Measurements from ENCODE around the gene NFU1. TPM values are rescaled to one million over a fixed set of nuclear protein-coding genes. Genes with fewer than 3 reads are reported as not detected.
"Not testable (repeated sequence)": the region's sequence is repeated elsewhere in the genome, so short reads cannot be mapped to it uniquely, and the experiment has no call there.

Gene NFU1
- total RNA-seq, 2 donors from 2014 or later = 15.4 to 32.3 TPM

DNA sequence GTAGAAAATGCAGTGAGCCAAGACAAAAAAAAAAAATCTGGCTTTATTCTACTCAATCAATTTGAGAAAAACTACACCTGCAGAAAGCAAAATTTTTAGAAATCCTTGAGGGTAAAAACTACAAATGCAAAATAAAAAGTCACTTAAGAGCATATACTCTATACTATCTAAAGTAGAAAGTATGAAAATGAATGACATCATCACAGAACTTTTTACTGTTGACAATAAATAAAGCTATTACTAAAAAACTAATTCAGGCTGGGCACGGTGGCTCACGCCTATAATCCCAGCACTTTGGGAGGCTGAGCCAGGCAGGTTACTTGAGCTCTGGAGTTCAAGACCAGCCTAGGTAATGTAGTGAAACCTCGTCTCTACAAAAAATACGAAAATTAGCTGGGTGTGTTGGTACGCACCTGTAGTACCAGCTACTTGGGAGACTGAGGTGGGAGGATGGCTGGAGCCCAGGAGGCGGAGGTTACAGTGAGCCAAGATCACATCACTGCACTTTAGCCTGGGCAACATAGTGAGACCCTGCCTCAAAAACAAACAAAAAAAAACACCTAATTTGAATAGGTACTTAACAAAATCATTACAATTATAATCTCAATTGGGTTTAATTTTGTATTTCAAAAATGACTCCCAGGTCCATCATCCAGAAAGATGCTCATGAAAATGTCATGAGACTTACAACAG lies 7.6 kb downstream of the NFU1 start:
- H3K4me3 Mint-ChIP-seq = no peak overlapping the region
- no peaks in the 10 kb centered on the region for H3K27me3 Mint-ChIP-seq
- H3K4me1 Mint-ChIP-seq = peaks cover 2% of the 10 kb centered on the region
- no peaks in the 10 kb centered on the region for H3K9me3 Mint-ChIP-seq
- no peak overlapping the region for H3K27ac Mint-ChIP-seq
- no peak for ATAC-seq (replicated peaks)
- H3K36me3 Mint-ChIP-seq (ENCODE audit: low read depth) = peaks cover 51% of the 10 kb centered on the region

DNA sequence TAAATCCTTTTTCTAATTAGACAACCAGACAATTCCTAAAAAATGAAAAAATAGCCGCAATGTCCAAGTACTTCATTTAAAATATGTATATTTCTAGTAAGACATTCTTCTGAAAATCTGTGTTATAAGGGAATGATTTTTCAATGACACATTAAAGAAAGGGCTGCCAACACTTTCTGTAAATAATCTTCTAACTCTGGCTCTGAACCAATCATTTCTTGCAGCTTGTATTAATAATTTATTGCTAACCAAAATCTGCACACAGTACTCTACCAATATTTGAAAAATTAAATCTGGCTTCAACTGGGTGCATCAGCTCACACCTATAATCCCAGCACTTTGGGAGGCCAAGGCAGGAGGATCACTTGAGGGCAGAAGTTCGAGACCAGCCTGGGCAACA lies 8.3 kb downstream of the NFU1 start:
- H3K36me3 Mint-ChIP-seq (ENCODE audit: low read depth) = peaks cover 51% of the 10 kb centered on the region
- no peaks in the 10 kb centered on the region for H3K4me1 Mint-ChIP-seq
- ATAC-seq (replicated peaks) = no peak
- no peaks in the 10 kb centered on the region for H3K9me3 Mint-ChIP-seq
- no peak overlapping the region for H3K4me3 Mint-ChIP-seq
- no peaks in the 10 kb centered on the region for H3K27me3 Mint-ChIP-seq
- H3K27ac Mint-ChIP-seq = peak overlapping the region; percentile 50

DNA sequence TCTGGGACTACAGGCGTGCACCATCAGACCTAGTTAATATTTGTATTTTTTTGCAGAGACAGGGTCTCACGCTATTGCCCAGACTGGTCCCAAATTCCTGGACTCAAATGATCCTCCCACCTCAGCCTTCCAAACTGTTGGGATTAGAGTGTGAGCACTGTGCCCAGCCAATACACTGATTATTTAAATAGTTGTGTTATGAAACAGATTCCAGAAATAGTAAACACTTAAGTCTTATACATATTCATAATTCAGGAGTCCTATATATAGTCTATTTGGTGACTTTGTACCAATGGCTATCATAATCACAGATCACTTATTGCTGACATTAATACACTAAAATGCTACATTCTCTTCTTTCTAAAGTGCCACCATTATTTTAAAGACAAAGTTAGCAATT lies 12.8 kb downstream of the NFU1 start:
- Mint-ChIP-seq H3K4me3 (no peak overlapping the region), H3K27me3 (no peaks in the 10 kb centered on the region), H3K9me3 (no peaks in the 10 kb centered on the region), H3K4me1 (no peaks in the 10 kb centered on the region), H3K36me3 (ENCODE audit: low read depth) (peaks cover 64% of the 10 kb centered on the region), H3K27ac (no peak overlapping the region)
- ATAC-seq (replicated peaks) = no peak

DNA sequence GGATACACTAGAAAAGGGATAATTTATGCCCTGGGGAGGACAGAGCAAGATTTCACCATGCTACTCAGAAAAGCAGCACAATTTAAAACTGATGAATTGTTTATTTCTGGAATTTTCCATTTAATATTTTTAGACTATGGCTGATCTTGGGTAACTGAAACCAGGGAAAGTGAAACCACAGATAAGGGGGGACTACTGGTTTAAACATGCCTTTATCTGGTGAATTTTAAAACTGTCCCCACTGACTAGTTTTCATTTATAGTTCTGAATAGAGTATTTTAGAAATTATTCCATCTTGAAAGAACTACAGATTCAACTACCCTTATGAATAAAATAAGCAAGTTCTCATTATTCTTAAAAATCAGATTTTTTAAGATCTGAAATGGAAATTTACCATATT lies 15.0 kb downstream of the NFU1 start:
- Mint-ChIP-seq H3K9me3 (no peaks in the 10 kb centered on the region), H3K4me3 (no peak overlapping the region), H3K4me1 (no peaks in the 10 kb centered on the region), H3K36me3 (ENCODE audit: low read depth) (peaks cover 64% of the 10 kb centered on the region), H3K27me3 (no peaks in the 10 kb centered on the region), H3K27ac (peak overlapping the region; percentile 30)
- ATAC-seq (replicated peaks) = no peak

DNA sequence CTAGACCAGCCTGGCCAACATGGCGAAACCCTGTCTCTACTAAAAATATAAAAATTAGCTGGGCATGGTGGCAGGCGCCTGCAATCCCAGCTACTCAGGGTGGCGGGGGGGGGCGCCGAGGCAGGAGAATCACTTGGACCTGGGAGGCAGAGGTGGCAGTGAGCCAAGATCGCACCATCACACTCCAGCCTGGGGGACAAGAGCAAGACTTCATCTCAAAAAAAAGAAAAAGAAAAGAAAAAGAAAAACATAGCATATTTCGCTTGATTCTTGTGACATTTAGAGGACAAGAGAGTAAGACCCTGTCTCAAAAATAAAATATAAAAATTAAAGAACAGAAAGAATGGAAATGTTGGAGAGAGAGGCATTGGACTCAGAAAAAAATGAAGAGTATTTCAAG lies 18.1 kb downstream of the NFU1 start:
- not testable (repeated sequence) for H3K9me3 Mint-ChIP-seq; ATAC-seq (replicated peaks); H3K27me3 Mint-ChIP-seq; H3K4me1 Mint-ChIP-seq; H3K27ac Mint-ChIP-seq; H3K4me3 Mint-ChIP-seq
- H3K36me3 Mint-ChIP-seq (ENCODE audit: low read depth) = peaks cover 79% of the 10 kb centered on the region

DNA sequence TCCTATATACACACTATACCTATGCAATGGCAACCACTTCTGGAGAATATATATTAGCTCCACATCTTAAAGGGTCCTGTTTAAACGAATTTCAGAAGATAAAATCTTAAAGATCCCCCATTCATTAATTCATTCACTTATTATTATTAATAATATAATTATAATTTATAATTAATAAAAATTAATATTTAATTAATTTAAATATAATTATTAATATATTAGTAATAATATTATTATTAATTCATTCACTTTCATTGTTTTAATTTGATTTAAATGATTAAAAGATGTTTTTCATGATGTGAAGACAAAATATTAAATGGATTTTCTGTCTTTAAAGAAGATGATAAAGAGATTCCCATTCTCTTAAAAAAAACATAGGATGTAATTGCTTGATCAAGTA lies 21.1 kb downstream of the NFU1 start:
- no peak overlapping the region for H3K4me3 Mint-ChIP-seq
- no peaks in the 10 kb centered on the region for H3K9me3 Mint-ChIP-seq
- no peaks in the 10 kb centered on the region for H3K27me3 Mint-ChIP-seq
- ATAC-seq (replicated peaks) = no peak
- H3K4me1 Mint-ChIP-seq = no peaks in the 10 kb centered on the region
- peaks cover 73% of the 10 kb centered on the region for H3K36me3 Mint-ChIP-seq (ENCODE audit: low read depth)
- H3K27ac Mint-ChIP-seq = no peak overlapping the region

DNA sequence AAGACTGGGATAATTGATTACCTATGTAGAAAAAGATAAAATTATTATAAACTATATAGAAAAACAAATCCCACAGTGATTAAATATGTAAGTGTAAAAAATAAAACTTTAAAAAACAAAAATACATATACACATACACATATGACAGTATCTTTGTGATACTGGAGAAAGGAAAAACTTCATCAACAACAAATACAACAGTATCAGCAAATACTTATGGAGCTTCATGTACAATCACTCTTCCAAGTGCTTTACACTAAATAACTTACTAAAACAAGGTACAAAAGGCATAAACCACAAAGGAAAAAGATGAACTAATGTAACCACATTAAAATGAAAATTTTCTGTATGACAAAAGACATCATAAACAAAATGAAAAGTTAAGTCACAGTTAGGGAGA lies 26.1 kb downstream of the NFU1 start:
- no peak for ATAC-seq (replicated peaks)
- H3K27me3 Mint-ChIP-seq = no peaks in the 10 kb centered on the region
- peaks cover 62% of the 10 kb centered on the region for H3K36me3 Mint-ChIP-seq (ENCODE audit: low read depth)
- no peaks in the 10 kb centered on the region for H3K4me1 Mint-ChIP-seq
- H3K9me3 Mint-ChIP-seq = no peaks in the 10 kb centered on the region
- H3K27ac Mint-ChIP-seq = no peak overlapping the region
- H3K4me3 Mint-ChIP-seq = no peak overlapping the region

DNA sequence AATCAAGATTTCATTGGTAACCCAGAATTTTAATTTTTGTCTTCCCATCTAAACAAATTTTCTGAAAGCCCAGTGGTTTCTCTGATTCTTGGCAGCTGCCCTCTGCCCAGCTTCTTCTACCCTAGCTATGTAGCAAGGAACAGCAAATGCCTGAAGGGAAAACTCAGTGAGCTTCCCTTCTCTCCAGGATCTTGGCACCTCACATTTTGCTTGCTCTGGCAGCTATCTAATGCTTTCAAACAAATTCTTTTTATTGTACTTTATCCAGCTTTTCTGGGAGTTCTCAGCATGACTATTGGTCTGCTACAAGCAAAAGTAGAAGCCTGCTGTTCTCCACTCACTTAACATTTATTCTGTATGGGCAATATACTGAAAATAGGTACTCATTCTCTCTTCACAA lies 31.9 kb downstream of the NFU1 start:
- Mint-ChIP-seq H3K27me3 (no peaks in the 10 kb centered on the region), H3K36me3 (ENCODE audit: low read depth) (peaks cover 78% of the 10 kb centered on the region), H3K27ac (no peak overlapping the region)

DNA sequence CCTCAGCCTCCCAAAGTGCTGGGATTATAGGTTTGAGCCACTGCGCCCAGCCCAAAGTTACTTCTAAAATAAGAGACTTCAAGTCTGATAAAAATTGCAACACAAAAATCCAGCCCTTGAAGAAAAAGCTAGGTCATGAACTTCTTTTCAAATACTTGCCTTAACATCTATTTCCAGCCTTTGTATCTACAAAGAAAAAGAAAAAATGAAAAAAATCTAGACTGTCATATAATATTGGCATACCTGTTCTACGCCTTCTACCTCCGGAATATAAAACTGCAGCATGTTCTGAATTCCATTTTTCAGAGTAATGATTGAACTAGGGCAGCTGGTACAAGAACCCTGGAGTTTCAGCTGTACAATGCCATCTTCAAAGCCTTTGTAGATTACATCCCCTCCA lies 37.1 kb downstream of the NFU1 start:
- Mint-ChIP-seq H3K9me3 (no peaks in the 10 kb centered on the region), H3K36me3 (ENCODE audit: low read depth) (peaks cover 83% of the 10 kb centered on the region), H3K4me1 (no peaks in the 10 kb centered on the region), H3K27ac (no peak overlapping the region), H3K27me3 (no peaks in the 10 kb centered on the region), H3K4me3 (no peak overlapping the region)
- ATAC-seq (replicated peaks) = no peak

More for the DNA sequence above, 31.9 kb downstream of the NFU1 start:
- Mint-ChIP-seq H3K4me1 (no peaks in the 10 kb centered on the region), H3K4me3 (no peak overlapping the region), H3K9me3 (no peaks in the 10 kb centered on the region)
- no peak for ATAC-seq (replicated peaks)

DNA sequence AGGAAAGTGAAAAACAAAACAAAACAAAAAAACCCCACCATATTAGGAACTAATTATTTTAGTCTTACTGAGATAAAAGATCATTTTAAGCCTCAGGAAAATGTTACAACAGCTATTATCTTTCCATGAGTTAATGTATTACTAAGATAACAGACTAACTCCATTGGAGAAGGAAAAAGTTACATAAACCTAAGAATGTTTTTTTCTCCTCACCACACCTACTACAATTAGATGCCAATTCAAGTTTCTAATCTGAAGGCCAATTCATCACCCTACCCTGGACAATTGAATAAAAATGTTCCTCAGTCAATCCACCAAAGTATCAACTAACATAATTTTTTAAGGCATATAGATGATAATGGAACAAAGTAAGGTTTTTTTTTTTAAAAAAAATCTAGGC lies 40.0 kb downstream of the NFU1 start:
- no peak overlapping the region for H3K4me3 Mint-ChIP-seq
- H3K36me3 Mint-ChIP-seq (ENCODE audit: low read depth) = peaks cover 69% of the 10 kb centered on the region
- H3K27me3 Mint-ChIP-seq = no peaks in the 10 kb centered on the region
- no peak for ATAC-seq (replicated peaks)
- no peak overlapping the region for H3K27ac Mint-ChIP-seq
- H3K9me3 Mint-ChIP-seq = no peaks in the 10 kb centered on the region
- H3K4me1 Mint-ChIP-seq = no peaks in the 10 kb centered on the region

DNA sequence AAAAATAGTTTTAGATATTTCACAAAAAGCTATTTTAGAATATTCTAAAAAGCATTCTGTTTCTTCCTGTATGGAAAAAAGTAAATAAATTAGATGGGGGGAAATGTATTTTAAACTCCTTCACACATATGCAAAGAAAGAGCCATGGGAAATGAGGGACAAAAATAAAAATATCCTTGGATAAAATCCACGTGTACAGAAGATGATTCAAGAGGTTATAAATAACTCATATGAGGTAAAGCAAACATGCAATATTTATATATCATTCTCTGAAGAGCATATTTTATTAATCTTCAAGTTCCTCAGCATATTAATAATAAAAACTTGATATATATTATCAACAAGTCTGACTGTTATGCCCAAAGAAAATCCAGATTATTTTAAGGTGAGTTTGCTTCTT lies 41.4 kb downstream of the NFU1 start:
- no peak overlapping the region for H3K4me3 Mint-ChIP-seq
- no peaks in the 10 kb centered on the region for H3K27me3 Mint-ChIP-seq
- no peak overlapping the region for H3K27ac Mint-ChIP-seq
- no peak for ATAC-seq (replicated peaks)
- H3K9me3 Mint-ChIP-seq = no peaks in the 10 kb centered on the region
- no peaks in the 10 kb centered on the region for H3K4me1 Mint-ChIP-seq
- peaks cover 56% of the 10 kb centered on the region for H3K36me3 Mint-ChIP-seq (ENCODE audit: low read depth)

DNA sequence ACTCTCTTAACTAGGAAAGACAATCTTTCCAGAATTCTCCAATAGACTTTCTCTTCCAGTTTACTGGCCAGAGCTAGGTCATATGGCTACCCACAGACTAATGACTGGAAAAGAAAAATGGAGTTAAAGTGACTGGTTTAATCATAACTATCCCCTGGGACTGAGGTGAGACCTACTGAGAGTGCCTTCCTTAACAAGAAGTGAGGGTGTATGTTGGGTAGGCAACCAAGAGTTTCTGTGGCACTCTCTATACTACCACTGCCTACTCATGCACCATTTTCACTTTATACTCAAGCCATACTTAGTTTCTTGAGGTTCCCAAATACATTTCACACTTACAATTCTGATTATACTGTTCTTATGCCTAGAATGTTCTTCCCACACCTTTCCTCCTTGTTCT lies 43.3 kb downstream of the NFU1 start:
- Mint-ChIP-seq H3K27ac (peak overlapping the region; percentile 8), H3K4me3 (no peak overlapping the region), H3K9me3 (no peaks in the 10 kb centered on the region), H3K4me1 (no peaks in the 10 kb centered on the region), H3K36me3 (ENCODE audit: low read depth) (peaks cover 37% of the 10 kb centered on the region), H3K27me3 (no peaks in the 10 kb centered on the region)
- ATAC-seq (replicated peaks) = peak; percentile 74

DNA sequence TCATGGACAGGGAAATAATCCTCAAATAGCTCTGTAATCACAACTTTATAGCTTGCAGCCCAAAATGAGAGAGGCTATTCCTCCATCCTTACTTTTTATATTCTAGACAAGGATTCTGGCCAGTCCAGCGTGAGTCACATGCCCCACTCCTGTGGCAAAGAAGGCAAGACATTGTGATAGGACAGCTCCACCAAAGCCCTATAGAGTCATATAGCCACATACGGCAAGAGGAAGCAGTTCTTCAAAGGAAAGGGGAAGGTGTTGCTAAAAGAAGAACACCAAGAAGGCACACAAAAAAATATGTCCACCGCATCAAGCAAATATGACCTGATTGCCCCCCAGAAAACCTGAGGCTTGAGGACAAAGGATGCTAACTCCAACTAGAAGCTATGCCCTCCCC lies 46.8 kb downstream of the NFU1 start:
- Mint-ChIP-seq H3K27me3 (no peaks in the 10 kb centered on the region), H3K36me3 (ENCODE audit: low read depth) (peaks cover 7% of the 10 kb centered on the region), H3K27ac (no peak overlapping the region), H3K9me3 (no peaks in the 10 kb centered on the region), H3K4me1 (peaks cover 8% of the 10 kb centered on the region), H3K4me3 (no peak overlapping the region)
- ATAC-seq (replicated peaks) = no peak

DNA sequence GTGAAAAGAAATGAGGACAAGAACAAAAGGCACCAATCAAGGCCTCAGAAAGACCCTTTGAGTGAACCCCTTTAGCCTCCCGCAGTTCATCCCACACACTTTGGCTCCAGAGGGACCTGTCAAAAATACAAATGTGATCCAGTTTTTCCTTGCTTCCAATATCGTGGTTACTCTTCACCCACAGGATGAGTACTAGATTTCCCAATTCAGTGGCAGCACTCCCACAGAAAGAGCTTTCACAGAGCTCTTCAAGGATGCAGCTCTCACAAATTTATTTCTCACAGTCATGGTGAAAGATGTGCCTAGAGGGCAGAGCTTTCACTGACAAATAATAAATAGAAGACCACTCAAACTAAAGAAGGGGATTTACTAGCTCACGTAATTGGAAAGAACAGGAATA lies 47.2 kb downstream of the NFU1 start:
- peaks cover 5% of the 10 kb centered on the region for H3K36me3 Mint-ChIP-seq (ENCODE audit: low read depth)
- peaks cover 8% of the 10 kb centered on the region for H3K4me1 Mint-ChIP-seq
- ATAC-seq (replicated peaks) = no peak
- H3K4me3 Mint-ChIP-seq = no peak overlapping the region
- no peak overlapping the region for H3K27ac Mint-ChIP-seq
- H3K27me3 Mint-ChIP-seq = no peaks in the 10 kb centered on the region
- H3K9me3 Mint-ChIP-seq = no peaks in the 10 kb centered on the region

DNA sequence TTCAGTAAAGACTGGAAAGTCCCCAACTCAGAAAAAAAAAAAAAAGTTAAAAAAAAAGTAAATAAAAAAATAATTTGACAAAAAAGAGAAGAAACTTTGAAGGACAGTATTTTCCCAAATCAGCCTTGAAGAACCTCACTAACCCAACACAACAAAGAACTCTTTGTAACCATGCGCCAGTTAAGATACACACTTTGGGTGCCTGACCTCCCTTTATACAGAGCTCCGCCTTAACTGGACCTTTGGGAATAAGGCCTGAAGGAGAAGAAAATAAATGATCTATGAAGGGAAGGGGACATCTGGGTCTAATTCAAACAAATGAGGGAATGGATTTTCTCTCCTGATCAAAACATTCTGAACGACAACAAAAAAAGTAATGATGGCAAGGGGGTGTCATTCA lies 48.0 kb downstream of the NFU1 start:
- no peaks in the 10 kb centered on the region for H3K9me3 Mint-ChIP-seq
- H3K27ac Mint-ChIP-seq = no peak overlapping the region
- H3K4me1 Mint-ChIP-seq = peaks cover 8% of the 10 kb centered on the region
- H3K36me3 Mint-ChIP-seq (ENCODE audit: low read depth) = no peaks in the 10 kb centered on the region
- ATAC-seq (replicated peaks) = no peak
- H3K4me3 Mint-ChIP-seq = no peak overlapping the region
- H3K27me3 Mint-ChIP-seq = no peaks in the 10 kb centered on the region
